Measurements from ENCODE around the gene SORL1-AS1. TPM values are rescaled to one million over a fixed set of nuclear protein-coding genes. Genes with fewer than 3 reads are reported as not detected.

The SORL1-AS1 gene

DNA sequence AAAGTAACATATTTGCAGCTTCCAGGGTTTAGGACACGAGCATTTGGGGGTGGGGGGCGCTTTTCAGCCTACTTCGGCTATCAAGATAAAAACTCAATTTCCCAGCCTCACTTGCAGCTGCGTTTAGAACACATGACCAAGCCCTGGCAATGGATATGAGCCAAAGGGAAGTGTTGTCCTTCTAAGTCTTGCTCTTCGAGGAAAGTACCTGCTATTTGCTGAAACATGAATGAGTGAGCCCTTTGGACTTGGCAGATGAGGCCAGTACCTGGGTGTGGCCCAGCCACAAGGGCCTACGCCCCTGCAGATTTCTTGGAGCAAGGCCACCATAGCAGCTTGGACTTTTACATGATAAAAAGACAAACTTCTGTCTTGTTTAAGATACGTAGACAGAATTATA lies 60.9 kb downstream of the SORL1-AS1 start:
- peak in 2 of 3 donors; percentile 48 to 76 for TF ChIP-seq POLR2AphosphoS5 (IDR thresholded peaks at IDR 0.05)
- no peak for TF ChIP-seq EP300 (IDR thresholded peaks at IDR 0.05)
- TF ChIP-seq POLR2A (IDR thresholded peaks at IDR 0.05) = no peak
- TF ChIP-seq, protein P1, sequence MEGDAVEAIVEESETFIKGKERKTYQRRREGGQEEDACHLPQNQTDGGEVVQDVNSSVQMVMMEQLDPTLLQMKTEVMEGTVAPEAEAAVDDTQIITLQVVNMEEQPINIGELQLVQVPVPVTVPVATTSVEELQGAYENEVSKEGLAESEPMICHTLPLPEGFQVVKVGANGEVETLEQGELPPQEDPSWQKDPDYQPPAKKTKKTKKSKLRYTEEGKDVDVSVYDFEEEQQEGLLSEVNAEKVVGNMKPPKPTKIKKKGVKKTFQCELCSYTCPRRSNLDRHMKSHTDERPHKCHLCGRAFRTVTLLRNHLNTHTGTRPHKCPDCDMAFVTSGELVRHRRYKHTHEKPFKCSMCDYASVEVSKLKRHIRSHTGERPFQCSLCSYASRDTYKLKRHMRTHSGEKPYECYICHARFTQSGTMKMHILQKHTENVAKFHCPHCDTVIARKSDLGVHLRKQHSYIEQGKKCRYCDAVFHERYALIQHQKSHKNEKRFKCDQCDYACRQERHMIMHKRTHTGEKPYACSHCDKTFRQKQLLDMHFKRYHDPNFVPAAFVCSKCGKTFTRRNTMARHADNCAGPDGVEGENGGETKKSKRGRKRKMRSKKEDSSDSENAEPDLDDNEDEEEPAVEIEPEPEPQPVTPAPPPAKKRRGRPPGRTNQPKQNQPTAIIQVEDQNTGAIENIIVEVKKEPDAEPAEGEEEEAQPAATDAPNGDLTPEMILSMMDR (IDR thresholded peaks at IDR 0.05) = no peak
- peak; percentile 65 to 69 for DNase-seq
- no peaks in the 10 kb centered on the region for H3K9me3 ChIP-seq
- H3K27me3 ChIP-seq = no peaks in the 10 kb centered on the region
- no peak overlapping the region for H3K4me3 ChIP-seq
- intact Hi-C loops (cut with DNase I; ENCODE audit: low total_unique reads) = no loop called here
- no peaks in the 10 kb centered on the region for H3K36me3 ChIP-seq
- WGBS, 5 donors = 37 to 51% (median 42%) methylated on average over 7 of the region's 7 CpGs
- no peak overlapping the region for H3K27ac ChIP-seq
- H3K4me1 ChIP-seq = peaks cover 0 to 8% (median 6%) of the 10 kb centered on the region in 4 donors

DNA sequence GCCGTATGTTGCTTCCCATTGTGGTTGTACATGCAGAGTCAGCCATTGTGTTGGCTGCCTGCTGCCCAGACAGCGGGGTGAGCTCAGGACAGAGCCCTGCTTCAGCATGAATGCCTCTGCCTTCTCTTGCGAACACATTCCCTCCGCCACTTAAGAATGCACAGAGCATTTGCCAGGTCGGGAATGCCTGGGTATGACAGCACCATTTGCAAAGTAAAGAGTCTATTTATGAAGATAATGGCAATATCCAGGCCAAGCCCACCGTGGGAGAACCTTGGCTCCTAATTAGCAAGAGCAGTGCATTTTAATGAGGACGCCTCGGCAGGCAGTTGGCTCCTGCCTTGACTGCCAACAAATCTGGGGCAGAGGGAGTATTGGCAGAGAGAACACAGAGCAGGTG lies 63.1 kb downstream of the SORL1-AS1 start:
- WGBS, 5 donors = 51 to 66% (median 58%) methylated on average over 8 of the region's 8 CpGs
- Histone ChIP-seq H3K9me3 (no peaks in the 10 kb centered on the region), H3K36me3 (no peaks in the 10 kb centered on the region), H3K4me1 (peaks cover 0 to 8% (median 6%) of the 10 kb centered on the region in 4 donors), H3K27ac (no peak overlapping the region), H3K4me3 (no peak overlapping the region), H3K27me3 (no peaks in the 10 kb centered on the region)
- intact Hi-C loops (cut with DNase I; ENCODE audit: low total_unique reads) = no loop called here
- TF ChIP-seq, protein P1 (IDR thresholded peaks at IDR 0.05) = no peak
- no peak for TF ChIP-seq EP300 (IDR thresholded peaks at IDR 0.05)
- no peak for TF ChIP-seq POLR2AphosphoS5 (IDR thresholded peaks at IDR 0.05)
- no peak for TF ChIP-seq POLR2A (IDR thresholded peaks at IDR 0.05)
- peak in 1 of 2 donors; percentile 64 for DNase-seq

Other genes starting within 250 kb of the SORL1-AS1 start
- gene SC5D, start 160.2 kb downstream of the SORL1-AS1 start, total RNA-seq = 100 to 1,000 TPM in 1 of 5 donors, 10 to 100 TPM in 4; 10.7 to 129 (median 19.0) TPM
- gene SC5D, start 160.2 kb downstream of the SORL1-AS1 start, polyA plus RNA-seq = 10 to 100 TPM in 2 of 3 donors, 1 to 10 TPM in 1; 8.2 to 17.4 (median 15.8) TPM
- gene SORL1, start 653 bp downstream of the SORL1-AS1 start, total RNA-seq = 100 to 1,000 TPM in 1 of 5 donors, 10 to 100 TPM in 4; 17.2 to 161 (median 25.9) TPM
- 1 to 10 TPM in 2 of 3 donors, under 1 TPM in 1; 0.76 to 2.0 (median 1.8) TPM for gene SORL1, start 653 bp downstream of the SORL1-AS1 start, polyA plus RNA-seq